Ovary (tissue), 9 donors: ENCODE data around the gene TMEM82. TPM values are rescaled to one million over a fixed set of nuclear protein-coding genes. Genes with fewer than 3 reads are reported as not detected.

Source experiments
- DNase-seq, 5 donors: peaks; one replicate each; pipeline ENCODE4 v3.0.0-alpha.2; 2019 to 2020
- H3K27ac ChIP-seq, 2 donors: fragments of 200-600 bp; one replicate each; pipeline versions ENCODE4 v1.5.1 to v1.8.0; 2019 to 2022
- H3K27me3 ChIP-seq: fragments of 200-600 bp; one replicate; pipeline ENCODE4 v1.8.0; 2022
- H3K36me3 ChIP-seq: fragments of 200-600 bp; sonication (generic); one replicate; pipeline ENCODE4 v1.5.1; 2019
- H3K4me1 ChIP-seq: one replicate; pipeline ENCODE4 v1.8.1; 2013; ENCODE audit warnings: mild to moderate bottlenecking, moderate library complexity; ENCODE audit not compliant: insufficient read depth
- H3K4me3 ChIP-seq: fragments of 200-600 bp; sonication (generic); one replicate; pipeline ENCODE4 v1.5.1; 2017
- H3K9me3 ChIP-seq, 2 donors: fragments of 200-600 bp in 1 of 2; sonication (generic) in 1 of 2; one replicate each; pipeline versions ENCODE4 v1.5.1 to v1.8.1; 2013 to 2019; ENCODE audit warnings: mild to moderate bottlenecking in 1 of 2, moderate library complexity in 1 of 2
- CTCF ChIP-seq, 3 donors: fragments of 450-650 bp in 2 of 3; fragments of 200-600 bp in 1 of 3; IDR thresholded peaks; one replicate each; pipeline versions ENCODE4 v1.5.1 to v1.8.0; 2016 to 2022; ENCODE audit warnings: antibody characterized with exemption in 3 of 3, mild to moderate bottlenecking in 1 of 3
- EP300 ChIP-seq: sonication (generic); formaldehyde crosslinking; IDR thresholded peaks from one replicate; pipeline ENCODE4 v1.6.1; 2017; ENCODE audit warnings: antibody characterized with exemption
- POLR2A ChIP-seq: fragments of 450-650 bp; IDR thresholded peaks from one replicate; pipeline ENCODE4 v1.6.1; 2017; ENCODE audit warnings: antibody characterized with exemption, mild to moderate bottlenecking, moderate library complexity
- WGBS, 3 donors: extraction: QIAGEN DNeasy Blood & Tissue Kit in 1 of 3; methylation state at CpG; one replicate each; pipeline versions ENCODE4 v1.1.5 to v1.1.7; 2013 to 2017; 5-methylcytosine and 5-hydroxymethylcytosine counted together
- intact Hi-C, 4 donors: fragments of 100-400 bp; cut with DNase I; formaldehyde crosslinking; loops; one replicate each; pipeline versions ENCODE4 v1.11.0 to v1.15.1; 2022 to 2023
- polyA plus RNA-seq, 2 donors: library from polyadenylated mRNA; stranded (reverse); fragments of 200-250 nt in 1 of 2; fragments of 350-450 nt in 1 of 2; fragmentation: Illumina TruSeq in 1 of 2; extraction: RNeasy Lipid Tissue Mini Kit (QIAGEN cat#74804) in 1 of 2; gene quantifications; one replicate each; pipeline ENCODE4 v1.2.3, GENCODE V29; 2013 to 2014
- total RNA-seq, 7 donors: library from RNA; depleted of rRNA in 2 of 7; stranded (reverse); fragments of >200 nt in 2 of 7; fragmentation: NEBNext Ultra II Directional in 3 of 7; extraction: Animal tissue kit (Norgen Biotek cat#: 25700) in 3 of 7; gene quantifications; one replicate each; pipeline versions ENCODE4 v1.1.0 to v1.2.4, GENCODE V29; 2016 to 2023
- donor health status: DM: no; HTN: no; CAD: no; lungs with moderate emphysema.
- donor health status: DM: no; HTN: no; CAD: no.
- donor health status: Bipolar disorder and iron deficiency.
- donor health status: DM: yes; HTN: yes; CAD: no.
- donor health status: DM: no; HTN: no; CAD: no.
- donor health status: DM: yes; HTN: yes; CAD: no.

Gene TMEM82
- total and polyA plus RNA-seq, 9 donors: not detected

GRCh38 chr1:15740924-15741850 lies 1.1 kb upstream of the TMEM82 start:
- Histone ChIP-seq H3K4me1 (peaks cover 1% of the 10 kb centered on the region), H3K36me3 (no peaks in the 10 kb centered on the region), H3K9me3 (no peaks in the 10 kb centered on the region), H3K4me3 (no peak overlapping the region), H3K27me3 (no peaks in the 10 kb centered on the region), H3K27ac (no peak overlapping the region)
- TF ChIP-seq CTCF (IDR thresholded peaks at IDR 0.05) (peak; percentile 56 to 83 (median 77)), EP300 (no peak), POLR2A (peak; percentile 6)
- intact Hi-C loops: loop anchor here in 3 of 4 donors (5.0 to 10.0 kb wide), 3 partner anchors 146 to 416 kb away; no protein-coding TSS in a partner anchor
- WGBS, 3 donors: 50 to 54% (median 50%) methylated on average over 27 of the region's 27 CpGs
- peak; percentile 82 to 90 (median 86) for DNase-seq

GRCh38 chr1:15744122-15744679 lies 1.9 kb downstream of the TMEM82 start:
- DNase-seq: no peak
- intact Hi-C loops: loop anchor here in 3 of 4 donors (5.0 to 10.0 kb wide), 3 partner anchors 149 to 419 kb away; no protein-coding TSS in a partner anchor
- no peak overlapping the region for H3K4me3 ChIP-seq
- H3K36me3 ChIP-seq: no peaks in the 10 kb centered on the region
- WGBS, 3 donors: 81 to 84% (median 81%) methylated on average over 28 to 30 of the region's 30 CpGs
- H3K9me3 ChIP-seq: no peaks in the 10 kb centered on the region
- no peaks in the 10 kb centered on the region for H3K27me3 ChIP-seq
- H3K27ac ChIP-seq: no peak overlapping the region
- H3K4me1 ChIP-seq: peaks cover 9% of the 10 kb centered on the region
- TF ChIP-seq POLR2A: no peak
- no peak for TF ChIP-seq EP300
- TF ChIP-seq CTCF (IDR thresholded peaks at IDR 0.05): no peak

GRCh38 chr1:15747378-15747777 lies 5.1 kb downstream of the TMEM82 start:
- no peak overlapping the region for H3K27ac ChIP-seq
- WGBS, 3 donors: 51 to 66% (median 58%) methylated on average over 8 of the region's 8 CpGs
- no peak overlapping the region for H3K4me3 ChIP-seq

More at GRCh38 chr1:15747378-15747777, 5.1 kb downstream of the TMEM82 start:
- no peak for DNase-seq
- Histone ChIP-seq H3K36me3 (no peaks in the 10 kb centered on the region), H3K27me3 (no peaks in the 10 kb centered on the region), H3K9me3 (no peaks in the 10 kb centered on the region), H3K4me1 (peaks cover 17% of the 10 kb centered on the region)
- TF ChIP-seq POLR2A (no peak), CTCF (IDR thresholded peaks at IDR 0.05) (no peak), EP300 (no peak)
- intact Hi-C loops: loop anchor here in 2 of 4 donors (10.0 kb wide), 2 partner anchors 153 to 423 kb away; no protein-coding TSS in a partner anchor
